ENCODE measurements around the gene HSD17B12.
A peak's percentile ranks its signal among the peaks of the same experiment; 100 is the strongest.

HSD17B12 gene

GRCh38 chr11:43812471-43812870, 131.9 kb downstream of the HSD17B12 start:
- no peak for DNase-seq

GRCh38 chr11:43818220-43818619, 137.7 kb downstream of the HSD17B12 start:
- DNase-seq: no peak

GRCh38 chr11:43819926-43820325, 139.4 kb downstream of the HSD17B12 start:
- peak; percentile 1 for DNase-seq

- DNase-seq: no peak
Measured at GRCh38 chr11:43823316-43823715, 142.8 kb downstream of the HSD17B12 start.

GRCh38 chr11:43823851-43824250, 143.3 kb downstream of the HSD17B12 start:
- DNase-seq: no peak

- peak; percentile 43 for DNase-seq
Measured at GRCh38 chr11:43825217-43825816, 144.8 kb downstream of the HSD17B12 start.

- no peak for DNase-seq
Measured at GRCh38 chr11:43830928-43831440, 150.4 kb downstream of the HSD17B12 start.

GRCh38 chr11:43832536-43832935, 152.0 kb downstream of the HSD17B12 start:
- no peak for DNase-seq

- DNase-seq: peak; percentile 1
Measured at GRCh38 chr11:43833657-43834073, 153.1 kb downstream of the HSD17B12 start.

GRCh38 chr11:43834286-43834685, 153.7 kb downstream of the HSD17B12 start:
- DNase-seq: no peak

- peak; percentile 89 for DNase-seq
Measured at GRCh38 chr11:43835104-43835503, 154.6 kb downstream of the HSD17B12 start.

- DNase-seq: no peak
Measured at GRCh38 chr11:43837879-43838278, 157.3 kb downstream of the HSD17B12 start.

- DNase-seq: no peak
Measured at GRCh38 chr11:43842021-43842420, 161.5 kb downstream of the HSD17B12 start.

GRCh38 chr11:43845816-43846215, 165.3 kb downstream of the HSD17B12 start:
- DNase-seq: no peak

GRCh38 chr11:43852057-43852636, 171.6 kb downstream of the HSD17B12 start:
- DNase-seq: peak; percentile 75

- no peak for DNase-seq
Measured at GRCh38 chr11:43853781-43854180, 173.2 kb downstream of the HSD17B12 start.

- no peak for DNase-seq
Measured at GRCh38 chr11:43856993-43857392, 176.5 kb downstream of the HSD17B12 start.

GRCh38 chr11:43861141-43861540, 180.6 kb downstream of the HSD17B12 start:
- DNase-seq: no peak

- DNase-seq: no peak
Measured at GRCh38 chr11:43866520-43866919, 186.0 kb downstream of the HSD17B12 start.

- DNase-seq: no peak
Measured at GRCh38 chr11:43866969-43867368, 186.4 kb downstream of the HSD17B12 start.

- DNase-seq: no peak
Measured at GRCh38 chr11:43868852-43869567, 188.5 kb downstream of the HSD17B12 start.

- DNase-seq: no peak
Measured at GRCh38 chr11:43871051-43871450, 190.5 kb downstream of the HSD17B12 start.

- DNase-seq: no peak
Measured at GRCh38 chr11:43872995-43873394, 192.5 kb downstream of the HSD17B12 start.

- no peak for DNase-seq
Measured at GRCh38 chr11:43874078-43874477, 193.5 kb downstream of the HSD17B12 start.

Measured in NCI-H82 (cell line).